ENCODE results near the gene HGF. TPM values are rescaled to one million over a fixed set of nuclear protein-coding genes. Genes with fewer than 3 reads are reported as not detected.

The HGF gene
- total RNA-seq, 4 donors from 2014 or later = 4.8 to 16.6 (median 9.7) TPM

GRCh38 chr7:81754918-81755696 lies 14.7 kb downstream of the HGF start:
- DNase-seq (ENCODE audit: low spot score) (no peak), ATAC-seq (ENCODE audit: low FRiP score) (no peak)
- TF ChIP-seq, protein P1, sequence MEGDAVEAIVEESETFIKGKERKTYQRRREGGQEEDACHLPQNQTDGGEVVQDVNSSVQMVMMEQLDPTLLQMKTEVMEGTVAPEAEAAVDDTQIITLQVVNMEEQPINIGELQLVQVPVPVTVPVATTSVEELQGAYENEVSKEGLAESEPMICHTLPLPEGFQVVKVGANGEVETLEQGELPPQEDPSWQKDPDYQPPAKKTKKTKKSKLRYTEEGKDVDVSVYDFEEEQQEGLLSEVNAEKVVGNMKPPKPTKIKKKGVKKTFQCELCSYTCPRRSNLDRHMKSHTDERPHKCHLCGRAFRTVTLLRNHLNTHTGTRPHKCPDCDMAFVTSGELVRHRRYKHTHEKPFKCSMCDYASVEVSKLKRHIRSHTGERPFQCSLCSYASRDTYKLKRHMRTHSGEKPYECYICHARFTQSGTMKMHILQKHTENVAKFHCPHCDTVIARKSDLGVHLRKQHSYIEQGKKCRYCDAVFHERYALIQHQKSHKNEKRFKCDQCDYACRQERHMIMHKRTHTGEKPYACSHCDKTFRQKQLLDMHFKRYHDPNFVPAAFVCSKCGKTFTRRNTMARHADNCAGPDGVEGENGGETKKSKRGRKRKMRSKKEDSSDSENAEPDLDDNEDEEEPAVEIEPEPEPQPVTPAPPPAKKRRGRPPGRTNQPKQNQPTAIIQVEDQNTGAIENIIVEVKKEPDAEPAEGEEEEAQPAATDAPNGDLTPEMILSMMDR (IDR thresholded peaks at IDR 0.05) = no peak

GRCh38 chr7:81753392-81753791 lies 16.5 kb downstream of the HGF start:
- ATAC-seq (ENCODE audit: low FRiP score) = no peak
- no peak for DNase-seq (ENCODE audit: low spot score)
- TF ChIP-seq, protein P1 (IDR thresholded peaks at IDR 0.05) = no peak

- DNase-seq (ENCODE audit: low spot score) = no peak
- TF ChIP-seq, protein P1 (IDR thresholded peaks at IDR 0.05) = no peak
- no peak for ATAC-seq (ENCODE audit: low FRiP score)
Observed at GRCh38 chr7:81752318-81752714, 17.5 kb downstream of the HGF start.

DNA sequence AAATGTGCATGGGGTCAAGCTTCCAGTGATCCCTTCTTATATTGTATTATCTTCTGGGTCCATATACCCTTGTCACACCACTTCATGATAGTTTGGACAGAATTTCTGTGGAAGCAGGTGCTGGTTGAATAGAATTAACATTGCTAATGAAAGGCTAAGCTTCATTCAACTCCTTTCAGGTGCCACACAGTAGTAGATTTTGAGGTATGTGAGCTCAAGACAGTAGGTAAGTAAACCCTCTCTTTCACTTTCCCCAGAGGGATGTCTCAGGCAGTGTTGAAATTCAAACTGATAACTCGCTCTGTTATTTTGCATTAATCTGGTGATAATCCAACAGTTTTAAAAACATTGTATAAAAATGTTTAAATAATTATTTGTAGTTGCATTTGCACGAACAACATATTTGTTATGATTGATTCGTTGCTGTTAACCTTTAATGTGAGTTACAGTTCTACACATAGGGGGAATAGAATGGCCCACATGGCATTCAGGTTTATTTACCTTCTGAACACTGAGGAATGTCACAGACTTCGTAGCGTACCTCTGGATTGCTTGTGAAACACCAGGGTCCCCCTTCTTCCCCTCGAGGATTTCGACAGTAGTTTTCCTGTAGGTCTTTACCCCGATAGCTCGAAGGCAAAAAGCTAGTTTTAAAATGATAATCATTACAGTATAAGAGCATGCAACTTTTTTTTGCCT lies 18.1 kb downstream of the HGF start:
- TF ChIP-seq, protein P1 (IDR thresholded peaks at IDR 0.05) = no peak
- ATAC-seq (ENCODE audit: low FRiP score) = no peak
- no peak for DNase-seq (ENCODE audit: low spot score)

GRCh38 chr7:81745637-81746036 lies 24.2 kb downstream of the HGF start:
- ATAC-seq (ENCODE audit: low FRiP score) (no peak), DNase-seq (ENCODE audit: low spot score) (no peak)
- TF ChIP-seq, protein P1 (IDR thresholded peaks at IDR 0.05) = no peak

- DNase-seq (ENCODE audit: low spot score) (no peak), ATAC-seq (ENCODE audit: low FRiP score) (no peak)
- TF ChIP-seq, protein P1 (IDR thresholded peaks at IDR 0.05) = no peak
Observed at GRCh38 chr7:81744389-81744788, 25.5 kb downstream of the HGF start.
